HG03558 (cell line): Measurements from ENCODE around the gene ZNF76.

Experiments
- ATAC-seq: cut with Tn5 transposase; IDR thresholded peaks from one replicate; pipeline ENCODE4 v1.9.1; 2021; ENCODE audit warnings: moderate number of reproducible peaks; ENCODE audit not compliant: unreplicated experiment; ENCODE audit errors: extremely low read depth

The ZNF76 gene

GRCh38 chr6:35234901-35235300, 24.6 kb upstream of the ZNF76 start:
- ATAC-seq, result no peak

GRCh38 chr6:35236223-35236622, 23.3 kb upstream of the ZNF76 start:
- no peak for ATAC-seq

DNA sequence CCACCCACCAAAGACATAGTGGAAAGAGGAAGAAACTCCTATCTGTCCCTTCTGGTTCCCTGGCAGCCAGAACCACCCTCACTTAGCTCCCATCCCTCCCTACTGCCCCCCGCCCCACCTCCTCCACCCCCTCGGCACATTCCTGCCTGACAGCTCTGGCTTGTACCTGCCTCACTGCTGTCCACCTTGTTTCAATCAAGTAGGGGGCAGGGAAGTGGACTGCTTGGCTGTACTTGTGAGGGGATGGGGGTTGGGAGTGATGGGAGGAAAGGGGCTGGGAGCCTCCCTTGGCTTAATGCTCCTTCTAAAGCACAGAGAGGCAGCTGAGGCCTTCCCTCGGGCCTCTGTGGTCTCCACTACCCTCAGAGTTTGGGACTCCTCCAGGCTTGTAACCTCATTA, 22.1 kb upstream of the ZNF76 start:
- ATAC-seq, result no peak

- ATAC-seq, result no peak
Observed at GRCh38 chr6:35238843-35239289, 20.7 kb upstream of the ZNF76 start.

GRCh38 chr6:35239581-35239980, 20.0 kb upstream of the ZNF76 start:
- no peak for ATAC-seq

DNA sequence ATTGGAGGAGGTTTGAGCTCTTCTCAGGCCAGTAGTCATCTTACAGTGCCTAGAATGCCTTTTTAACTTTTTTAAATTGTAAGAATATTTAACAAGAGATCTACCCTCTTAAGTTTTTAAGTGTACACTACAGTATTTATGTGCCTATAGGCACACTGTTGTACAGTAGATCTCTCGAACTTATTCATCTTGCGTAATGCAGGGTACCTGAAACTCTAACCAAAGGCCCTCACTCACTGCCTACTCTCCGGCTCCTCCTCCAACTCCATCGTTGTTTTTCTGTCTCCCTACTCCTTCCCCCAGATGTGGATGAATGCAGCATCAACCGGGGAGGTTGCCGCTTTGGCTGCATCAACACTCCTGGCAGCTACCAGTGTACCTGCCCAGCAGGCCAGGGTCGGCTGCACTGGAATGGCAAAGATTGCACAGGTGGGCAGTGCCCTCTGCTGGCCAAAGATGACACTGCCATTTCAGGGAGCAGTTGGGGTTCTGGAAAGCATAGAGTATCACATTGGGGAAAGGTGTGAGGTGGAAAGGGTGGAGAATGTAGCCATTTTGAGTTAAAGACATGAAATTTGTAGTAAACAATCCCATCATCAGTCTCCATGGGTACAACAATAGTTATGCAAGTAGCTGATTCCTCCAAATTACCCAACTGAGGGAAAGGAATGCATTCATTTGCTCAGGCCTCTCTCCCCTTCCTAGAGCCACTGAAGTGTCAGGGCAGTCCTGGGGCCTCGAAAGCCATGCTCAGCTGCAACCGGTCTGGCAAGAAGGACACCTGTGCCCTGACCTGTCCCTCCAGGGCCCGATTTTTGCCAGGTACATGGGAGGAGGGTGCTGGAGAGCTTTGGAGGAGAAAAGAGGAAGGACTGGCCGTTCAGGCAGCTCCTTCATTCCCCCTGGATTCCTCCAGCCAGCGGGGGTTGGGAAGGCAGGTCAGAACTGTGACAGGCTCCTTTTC, 18.4 kb upstream of the ZNF76 start:
- no peak for ATAC-seq

DNA sequence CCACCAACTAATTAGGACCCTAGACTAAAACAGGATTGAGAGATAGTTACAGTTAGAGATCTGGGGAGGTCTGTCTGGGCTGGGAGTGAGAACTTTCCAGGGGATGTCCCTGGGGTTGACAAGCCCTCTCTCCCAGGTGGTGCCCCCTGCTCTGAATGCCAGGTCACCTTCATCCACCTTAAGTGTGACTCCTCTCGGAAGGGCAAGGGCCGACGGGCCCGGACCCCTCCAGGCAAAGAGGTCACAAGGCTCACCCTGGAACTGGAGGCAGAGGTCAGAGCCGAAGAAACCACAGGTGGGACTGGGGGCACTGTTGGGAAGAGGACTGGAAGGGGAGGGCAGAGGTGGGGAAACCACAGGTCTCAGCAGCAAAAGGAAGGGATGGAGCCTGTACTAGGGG, 17.0 kb upstream of the ZNF76 start:
- no peak for ATAC-seq

DNA sequence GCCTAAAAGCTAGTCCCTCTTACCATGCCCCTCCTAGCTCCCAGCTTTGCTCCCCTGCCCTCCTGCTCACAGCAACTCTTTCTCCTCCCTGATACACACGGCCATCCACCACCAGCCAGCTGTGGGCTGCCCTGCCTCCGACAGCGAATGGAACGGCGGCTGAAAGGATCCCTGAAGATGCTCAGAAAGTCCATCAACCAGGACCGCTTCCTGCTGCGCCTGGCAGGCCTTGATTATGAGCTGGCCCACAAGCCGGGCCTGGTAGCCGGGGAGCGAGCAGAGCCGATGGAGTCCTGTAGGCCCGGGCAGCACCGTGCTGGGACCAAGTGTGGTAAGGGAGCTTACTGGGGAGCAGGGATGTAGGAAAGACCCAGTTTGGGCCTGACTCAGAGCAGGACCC, 16.6 kb upstream of the ZNF76 start:
- ATAC-seq, result no peak

DNA sequence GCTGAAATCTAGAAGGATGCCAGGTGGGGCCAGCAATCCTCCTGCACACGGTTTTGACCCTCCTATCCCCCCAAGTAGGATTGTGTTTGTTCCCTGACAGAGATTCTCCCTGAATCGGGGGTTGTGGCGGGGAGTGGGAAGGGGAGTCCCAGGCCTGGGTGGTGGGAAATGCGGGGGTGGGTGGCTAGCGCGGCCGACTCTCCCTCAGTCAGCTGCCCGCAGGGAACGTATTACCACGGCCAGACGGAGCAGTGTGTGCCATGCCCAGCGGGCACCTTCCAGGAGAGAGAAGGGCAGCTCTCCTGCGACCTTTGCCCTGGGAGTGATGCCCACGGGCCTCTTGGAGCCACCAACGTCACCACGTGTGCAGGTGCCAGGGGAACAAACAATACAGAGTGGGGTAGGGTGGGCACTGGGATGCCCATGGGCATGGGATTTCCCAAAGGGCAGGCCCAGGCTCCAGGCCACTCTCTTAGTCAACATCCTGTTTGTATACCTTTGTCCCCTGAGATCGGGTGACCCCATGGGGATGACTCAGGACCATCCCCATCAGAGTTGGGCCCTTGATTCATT, 16.1 kb upstream of the ZNF76 start:
- no peak for ATAC-seq

- no peak for ATAC-seq
Observed at GRCh38 chr6:35244551-35244950, 15.0 kb upstream of the ZNF76 start.

DNA sequence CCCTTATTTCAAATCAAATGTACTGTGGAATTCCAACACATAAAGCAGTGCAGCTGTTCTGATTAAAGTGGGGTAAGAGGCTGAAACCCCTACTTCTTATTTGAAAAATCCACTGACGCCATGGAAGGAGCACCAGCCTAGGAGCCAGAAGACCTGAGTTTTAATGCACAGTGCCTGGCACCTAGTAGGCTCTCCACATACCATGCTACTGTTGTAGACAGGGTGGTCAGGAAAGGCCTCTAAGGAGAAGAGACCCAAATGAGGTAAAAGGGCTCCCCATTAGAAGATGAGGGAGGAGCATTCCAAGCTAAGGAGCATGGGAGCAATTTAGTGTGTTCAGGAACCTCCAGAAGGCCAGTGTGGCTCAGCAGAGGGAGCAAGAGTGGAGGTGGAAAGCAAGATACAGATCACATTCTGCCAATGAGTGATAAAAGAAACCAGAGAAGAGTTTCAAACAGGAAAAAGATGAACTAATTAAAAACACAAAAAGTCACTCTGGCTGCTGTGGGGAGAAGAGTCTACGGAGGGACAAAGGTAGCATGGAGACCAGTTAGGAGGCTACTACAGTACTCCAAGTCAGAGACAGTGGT, 11.8 kb upstream of the ZNF76 start:
- no peak for ATAC-seq

DNA sequence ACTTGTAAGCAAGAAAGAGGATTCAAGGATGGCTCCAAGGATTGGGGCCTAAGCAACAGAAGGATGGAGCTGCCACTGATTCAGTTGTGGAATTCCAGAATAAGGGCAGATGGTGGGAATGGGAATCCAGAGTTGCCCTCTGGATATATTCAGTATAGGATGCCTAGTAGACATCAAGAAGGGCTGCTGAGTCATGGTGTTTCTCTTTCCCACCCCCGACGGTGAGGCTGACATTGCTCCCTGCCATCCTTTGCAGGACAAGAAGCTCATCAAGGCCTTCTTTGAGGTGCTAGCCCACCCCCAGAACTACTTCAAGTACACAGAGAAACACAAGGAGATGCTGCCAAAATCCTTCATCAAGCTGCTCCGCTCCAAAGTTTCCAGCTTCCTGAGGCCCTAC, 11.2 kb upstream of the ZNF76 start:
- ATAC-seq, result no peak

- no peak for ATAC-seq
Observed at GRCh38 chr6:35248965-35249364, 10.6 kb upstream of the ZNF76 start.

- no peak for ATAC-seq
Observed at GRCh38 chr6:35251949-35252348, 7.6 kb upstream of the ZNF76 start.

DNA sequence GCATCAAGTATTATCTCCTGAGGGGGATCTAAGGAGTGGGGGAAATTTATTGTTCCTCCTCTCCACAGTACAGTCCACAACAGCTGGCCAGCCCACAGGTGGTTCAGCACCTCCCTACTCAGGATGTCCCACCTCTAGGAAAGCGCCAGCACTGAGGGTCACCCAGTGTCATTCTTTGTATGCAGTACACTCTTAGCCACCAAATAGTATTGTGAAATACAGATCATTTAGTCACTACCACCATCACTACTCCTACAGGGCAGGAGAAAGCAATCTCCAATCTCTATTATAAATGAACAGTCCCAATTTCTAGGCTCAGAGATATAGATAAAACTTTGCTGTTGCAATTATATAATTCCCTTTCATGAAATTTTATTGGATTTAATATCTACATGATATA, 6.3 kb upstream of the ZNF76 start:
- ATAC-seq, result no peak

DNA sequence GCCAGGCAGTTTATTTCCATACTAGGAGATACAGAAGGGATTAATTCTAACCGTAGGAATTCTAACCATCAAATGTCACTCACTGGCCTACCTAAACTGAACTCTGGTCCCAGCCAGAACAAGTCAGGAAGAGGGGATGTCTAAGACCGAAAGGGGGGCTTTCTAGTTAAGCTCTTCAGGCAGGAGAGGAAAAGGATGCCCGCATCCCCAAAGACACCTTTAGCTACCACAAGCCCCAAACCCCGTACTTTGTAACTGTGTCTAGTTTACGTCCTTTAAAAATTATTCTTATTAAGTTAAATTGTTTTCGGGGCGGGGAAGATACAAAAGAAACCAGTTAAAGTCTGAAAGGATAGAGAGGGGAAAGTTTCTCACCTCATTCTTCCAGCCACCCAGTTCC, 1.2 kb upstream of the ZNF76 start:
- ATAC-seq, result no peak

DNA sequence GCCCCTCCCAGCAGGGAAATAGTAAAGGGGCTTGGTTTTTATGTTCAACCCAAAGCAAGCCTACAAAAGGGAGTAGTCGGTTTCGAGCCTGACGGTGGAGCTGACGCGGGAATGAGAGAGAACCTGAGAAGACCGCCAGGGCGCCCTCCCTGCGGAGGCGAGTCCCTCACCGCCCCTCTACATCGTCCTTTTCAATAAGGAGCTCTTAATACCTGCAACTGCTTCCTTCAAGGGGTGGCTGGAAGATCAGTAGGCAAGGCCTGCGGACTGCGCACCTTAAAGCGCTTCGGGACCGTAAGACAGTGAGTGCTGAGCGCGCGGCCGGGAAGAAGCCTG, 709 bp upstream of the ZNF76 start:
- ATAC-seq, result no peak

GRCh38 chr6:35259948-35260590, 534 bp downstream of the ZNF76 start:
- peak; percentile 17 for ATAC-seq

DNA sequence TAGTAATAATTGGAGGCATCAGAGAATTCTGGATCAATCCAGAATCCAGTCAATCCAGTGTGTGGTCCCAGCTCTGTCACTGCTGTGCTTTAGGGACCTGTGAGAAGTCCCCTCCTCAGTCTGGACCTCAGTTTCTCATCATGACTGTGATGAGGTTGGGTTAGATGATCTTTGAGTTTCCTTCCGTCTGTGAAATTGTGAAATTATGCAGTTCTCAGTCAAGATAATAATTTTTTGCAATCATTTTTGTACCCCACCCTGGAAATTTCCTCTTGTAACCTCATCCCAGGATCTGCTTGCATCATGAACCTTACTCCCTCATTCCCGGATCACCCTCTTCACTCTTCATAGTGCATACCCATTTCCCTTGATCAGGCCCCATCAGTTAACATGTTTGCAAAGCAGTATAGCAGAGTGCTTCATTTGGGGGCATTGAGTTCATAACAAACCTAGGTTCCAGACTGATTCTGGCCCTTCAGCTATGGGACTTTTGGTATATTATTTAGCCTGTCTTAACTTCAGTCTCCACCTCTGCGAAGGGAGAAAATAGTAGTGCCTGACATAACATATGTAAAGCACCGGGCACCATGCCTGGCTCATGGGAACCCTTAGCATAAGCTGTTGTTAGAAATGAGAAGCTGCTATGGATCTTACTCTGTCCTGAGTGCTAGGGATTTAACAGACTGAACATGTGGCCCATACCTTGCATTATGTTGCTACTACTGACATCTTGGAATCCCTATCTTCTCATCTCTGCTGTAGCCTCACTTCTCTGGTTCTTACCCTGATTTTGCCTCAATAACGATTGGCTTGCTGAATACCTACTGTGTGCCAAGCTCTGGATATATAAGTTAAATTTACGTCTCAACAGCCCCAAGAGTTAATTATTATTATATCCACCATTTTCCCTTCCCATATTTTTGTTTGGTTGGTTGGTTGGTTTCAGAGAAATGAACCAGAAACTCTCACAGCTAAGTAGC, 1.3 kb downstream of the ZNF76 start:
- ATAC-seq, result no peak

GRCh38 chr6:35262596-35262995, 3.1 kb downstream of the ZNF76 start:
- no peak for ATAC-seq
